Fibroblast of lung (primary cell): ENCODE measurements around the gene PHF21A.

Experiments
- EZH2 ChIP-seq: IDR thresholded peaks from 2 replicates; pipeline ENCODE4 v1.5.1; 2012; ENCODE audit warnings: low read length, control low read depth, mild to moderate bottlenecking; ENCODE audit errors: missing control alignments
- TF ChIP-seq, protein P1 (sequence below), 2 donors: IDR thresholded peaks in 1 of 2; conservative IDR thresholded peaks in 1 of 2; 1 replicate in 1 of 2; 2 replicates in 1 of 2; pipeline ENCODE4 v1.5.1; 2011 to 2012; ENCODE audit warnings: low read length in 2 of 2, control low read depth in 1 of 2, inconsistent platforms in 1 of 2, low read depth in 1 of 2, mild to moderate bottlenecking in 1 of 2

- TF ChIP-seq, protein P1, sequence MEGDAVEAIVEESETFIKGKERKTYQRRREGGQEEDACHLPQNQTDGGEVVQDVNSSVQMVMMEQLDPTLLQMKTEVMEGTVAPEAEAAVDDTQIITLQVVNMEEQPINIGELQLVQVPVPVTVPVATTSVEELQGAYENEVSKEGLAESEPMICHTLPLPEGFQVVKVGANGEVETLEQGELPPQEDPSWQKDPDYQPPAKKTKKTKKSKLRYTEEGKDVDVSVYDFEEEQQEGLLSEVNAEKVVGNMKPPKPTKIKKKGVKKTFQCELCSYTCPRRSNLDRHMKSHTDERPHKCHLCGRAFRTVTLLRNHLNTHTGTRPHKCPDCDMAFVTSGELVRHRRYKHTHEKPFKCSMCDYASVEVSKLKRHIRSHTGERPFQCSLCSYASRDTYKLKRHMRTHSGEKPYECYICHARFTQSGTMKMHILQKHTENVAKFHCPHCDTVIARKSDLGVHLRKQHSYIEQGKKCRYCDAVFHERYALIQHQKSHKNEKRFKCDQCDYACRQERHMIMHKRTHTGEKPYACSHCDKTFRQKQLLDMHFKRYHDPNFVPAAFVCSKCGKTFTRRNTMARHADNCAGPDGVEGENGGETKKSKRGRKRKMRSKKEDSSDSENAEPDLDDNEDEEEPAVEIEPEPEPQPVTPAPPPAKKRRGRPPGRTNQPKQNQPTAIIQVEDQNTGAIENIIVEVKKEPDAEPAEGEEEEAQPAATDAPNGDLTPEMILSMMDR (conservative IDR thresholded peaks at IDR 0.05 in 1 of 2, IDR thresholded peaks at IDR 0.05 in 1 of 2; ENCODE audit: low read depth in 1 of 2, low read length in 2 of 2), result no peak
- TF ChIP-seq EZH2, result no peak
Observed at GRCh38 chr11:45974806-45975205, 146.4 kb downstream of the PHF21A start.
